Endothelial cell of umbilical vein (primary cell): Measurements from ENCODE around the gene MKKS. TPM values are rescaled to one million over a fixed set of nuclear protein-coding genes. Genes with fewer than 3 reads are reported as not detected.

Experiments
- BruUV-seq: library from RNA; stranded (reverse); fragments of 400-500 nt; replicated peaks from 2 replicates; lab custom pipeline; 2021; lab: Mats Ljungman, UMichigan
- CTCF ChIA-PET: fragments of 300-600, 350-600 bp; sonication (Branson Sonifier 250); formaldehyde crosslinking; loops from one replicate; lab custom pipeline; 2021; ENCODE audit warnings: antibody characterized with exemption, inconsistent platforms; lab: Charles Lee
- POLR2A ChIA-PET: fragments of 300-600, 350-600 bp; sonication (Branson Sonifier 250); formaldehyde crosslinking; loops from one replicate; lab custom pipeline; 2021; ENCODE audit warnings: antibody characterized with exemption, inconsistent platforms; lab: Charles Lee
- DNase-seq: peaks from one replicate; pipeline ENCODE4 v3.0.0-alpha.2; 2011; ENCODE audit warnings: low read depth, low spot score
- FAIRE-seq: peaks from 2 replicates; lab custom pipeline; 2011; peaks lifted over from hg19 to GRCh38; lab: Jason Lieb, UNC
- H2AFZ ChIP-seq: 2 replicates; pipeline ENCODE4 v1.6.0; 2012; ENCODE audit warnings: low read depth, low read length, control low read depth, inconsistent platforms
- H3K27ac ChIP-seq: 2 replicates; pipeline ENCODE4 v1.5.1; 2011; ENCODE audit warnings: low read depth, mild to moderate bottlenecking, control low read depth, low read length, moderate library complexity; ENCODE audit not compliant: insufficient read depth
- H3K27me3 ChIP-seq, 2 experiments: 2 replicates each; pipeline versions ENCODE4 v1.6.0 to v1.6.1; 2011; ENCODE audit warnings: low read length in 2 of 2, mixed read lengths in 1 of 2; ENCODE audit not compliant: control insufficient read depth in 2 of 2, insufficient read depth in 2 of 2
- H3K36me3 ChIP-seq, 2 experiments: 2 replicates in 1 of 2; 3 replicates in 1 of 2; pipeline ENCODE4 v1.5.1; 2011; ENCODE audit warnings: low read length in 2 of 2, mild to moderate bottlenecking in 1 of 2, moderate library complexity in 1 of 2; ENCODE audit not compliant: control insufficient read depth in 2 of 2, insufficient read depth in 2 of 2; ENCODE audit errors: extremely low read depth in 1 of 2
- H3K4me1 ChIP-seq: 3 replicates; pipeline ENCODE4 v1.5.1; 2011; ENCODE audit warnings: mild to moderate bottlenecking, low read length; ENCODE audit not compliant: control insufficient read depth, insufficient read depth; ENCODE audit errors: extremely low read depth
- H3K4me2 ChIP-seq: 2 replicates; pipeline ENCODE4 v1.6.1; 2011; ENCODE audit warnings: low read length, control low read depth, mixed read lengths; ENCODE audit not compliant: insufficient read depth
- H3K4me3 ChIP-seq, 3 experiments: fragments of 200-600 bp in 1 of 3; sonication (generic), shearing (Covaris generic) in 1 of 3; replicated peaks in 1 of 3; 2 replicates each; pipeline ENCODE4 v1.5.1; 2011 to 2016; ENCODE audit warnings: control low read depth in 3 of 3, low read length in 3 of 3, mild to moderate bottlenecking in 2 of 3, inconsistent platforms in 1 of 3, low read depth in 1 of 3, moderate library complexity in 1 of 3; ENCODE audit not compliant: insufficient read depth in 1 of 3
- H3K79me2 ChIP-seq: 2 replicates; pipeline ENCODE4 v1.6.0; 2012; ENCODE audit warnings: low read length, inconsistent platforms; ENCODE audit not compliant: control insufficient read depth, insufficient read depth
- H3K9ac ChIP-seq: replicated peaks from 2 replicates; pipeline ENCODE3; 2011; ENCODE audit warnings: low read length, control low read depth; ENCODE audit not compliant: insufficient read depth; ENCODE audit errors: extremely low read depth
- H3K9me1 ChIP-seq: replicated peaks from 3 replicates; pipeline ENCODE4 v1.6.0; 2011; ENCODE audit warnings: mild to moderate bottlenecking, low read length; ENCODE audit not compliant: control insufficient read depth, insufficient read depth; ENCODE audit errors: extremely low read depth
- H3K9me3 ChIP-seq: replicated peaks from 2 replicates; pipeline ENCODE4 v1.5.1; 2012; ENCODE audit warnings: low read length, inconsistent platforms; ENCODE audit not compliant: control insufficient read depth, insufficient read depth
- H4K20me1 ChIP-seq: replicated peaks from 2 replicates; pipeline ENCODE3; 2011; ENCODE audit warnings: mild to moderate bottlenecking, low read length; ENCODE audit not compliant: control insufficient read depth, insufficient read depth; ENCODE audit errors: extremely low read depth
- EZH2 ChIP-seq: IDR thresholded peaks from 2 replicates; pipeline ENCODE4 v1.6.1; 2012; ENCODE audit warnings: borderline replicate concordance, low read depth, mild to moderate bottlenecking, moderate library complexity, low read length, inconsistent platforms; ENCODE audit not compliant: severe bottlenecking
- FOS ChIP-seq: IDR thresholded peaks from 2 replicates; pipeline ENCODE4 v1.6.1; 2011; ENCODE audit warnings: mild to moderate bottlenecking, low read length, moderate library complexity, borderline replicate concordance; ENCODE audit not compliant: insufficient read depth
- GATA2 ChIP-seq: IDR thresholded peaks from 2 replicates; pipeline ENCODE4 v1.7.0; 2011; ENCODE audit warnings: low read depth, mild to moderate bottlenecking, moderate library complexity, mixed read lengths, low read length; ENCODE audit not compliant: insufficient read length, insufficient read depth
- JUN ChIP-seq: IDR thresholded peaks from 2 replicates; pipeline ENCODE4 v1.6.1; 2011; ENCODE audit warnings: borderline replicate concordance, low read depth; ENCODE audit not compliant: insufficient read length, insufficient read depth
- MYC ChIP-seq: IDR thresholded peaks from one replicate; pipeline ENCODE4 v1.6.1; 2011; ENCODE audit warnings: mild to moderate bottlenecking, low read depth, low read length
- POLR2A ChIP-seq: IDR thresholded peaks from 2 replicates; pipeline ENCODE4 v1.6.1; 2012; ENCODE audit warnings: low read depth, mild to moderate bottlenecking, control low read depth, low read length
- POLR2AphosphoS5 ChIP-seq: IDR thresholded peaks from 2 replicates; pipeline ENCODE4 v1.6.1; 2012; ENCODE audit warnings: low read depth, mild to moderate bottlenecking, control low read depth, low read length, moderate library complexity; ENCODE audit not compliant: insufficient read depth
- dilution Hi-C: fragments of 300-500 bp; cut with MboI; formaldehyde crosslinking; loops from one replicate; pipeline ENCODE4 v1.15.0; 2019; ENCODE audit warnings: low sequenced_read_pairs; ENCODE audit not compliant: extremely low pct_ligation_motif_present
- intact Hi-C: fragments of 100-400 bp; cut with micrococcal nuclease; formaldehyde crosslinking; loops from one replicate; pipeline ENCODE4 v1.10.0; 2022
- polyA plus RNA-seq, 4 experiments: library from polyadenylated mRNA; depleted of rRNA in 3 of 4; stranded (reverse) in 3 of 4; unstranded in 1 of 4; fragments of >200 nt; gene quantifications; 2 replicates each; pipeline versions ENCODE4 v1.2.1 to v1.2.3, GENCODE V29; 2011 to 2012; ENCODE audit warnings: missing spikeins in 1 of 4
- total RNA-seq: library from RNA; stranded (reverse); gene quantifications from 2 replicates; pipeline ENCODE4 v1.2.3, GENCODE V29; 2021
- TF ChIP-seq, protein P1 (sequence below), 2 donors: IDR thresholded peaks; 1 replicate in 1 of 2; 2 replicates in 1 of 2; pipeline ENCODE4 v1.5.1; 2011; ENCODE audit warnings: low read length in 2 of 2, mild to moderate bottlenecking in 2 of 2, moderate library complexity in 2 of 2, control low read depth in 1 of 2, inconsistent platforms in 1 of 2, low read depth in 1 of 2; ENCODE audit not compliant: insufficient read depth in 1 of 2; ENCODE audit errors: extremely low read depth in 1 of 2
- TF ChIP-seq, protein P2 (sequence below): IDR thresholded peaks from 2 replicates; pipeline ENCODE4 v1.6.1; 2011; ENCODE audit not compliant: insufficient read depth, insufficient read length

Gene MKKS
- total and polyA plus RNA-seq, 2 donors (not counting 3 experiments of a cell fraction or from before 2014, with no cell fraction given), result 7.9 to 10.5 TPM

DNA sequence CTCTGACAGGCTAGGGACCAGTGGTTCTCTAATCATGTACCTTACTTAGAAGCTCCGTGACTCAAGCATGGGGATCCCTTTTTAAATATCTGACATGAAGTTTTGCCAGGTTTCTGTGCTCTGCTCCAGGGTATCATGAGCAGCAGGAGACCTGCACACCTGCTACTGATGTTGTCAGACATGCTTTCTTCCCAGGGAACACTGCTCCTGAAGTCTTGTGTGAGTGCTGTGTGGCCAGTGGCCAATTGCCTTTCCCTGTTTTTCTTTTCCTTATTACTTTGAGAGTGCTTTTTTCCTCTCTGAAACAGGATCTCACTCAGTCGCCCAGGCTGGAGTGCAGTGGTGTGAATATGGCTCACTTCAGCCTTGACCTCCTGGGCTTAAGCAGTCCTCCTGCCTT lies 27.5 kb upstream of the MKKS start:
- H3K4me2 ChIP-seq, result no peak overlapping the region
- no peaks in the 10 kb centered on the region for H3K36me3 ChIP-seq
- no peaks in the 10 kb centered on the region for H4K20me1 ChIP-seq
- no peak overlapping the region for H3K9ac ChIP-seq
- no peak for DNase-seq
- no peaks in the 10 kb centered on the region for H3K79me2 ChIP-seq
- ChIA-PET POLR2A (no interaction called here), CTCF (no interaction called here)
- BruUV-seq, result no TSS peak
- H3K4me3 ChIP-seq, result no peak overlapping the region
- intact Hi-C loops (loop anchor here (10.0 kb wide), 1 partner anchor 993 kb away; no protein-coding TSS in a partner anchor), dilution Hi-C loops (no loop called here)
- no peaks in the 10 kb centered on the region for H3K9me3 ChIP-seq
- no peak overlapping the region for H3K27ac ChIP-seq
- FAIRE-seq, result no peak
- TF ChIP-seq POLR2A (no peak), POLR2AphosphoS5 (no peak), JUN (no peak), FOS (no peak), GATA2 (no peak)
- no peaks in the 10 kb centered on the region for H3K27me3 ChIP-seq
- peaks cover 19% of the 10 kb centered on the region for H3K4me1 ChIP-seq
- no peaks in the 10 kb centered on the region for H3K9me1 ChIP-seq
- H2AFZ ChIP-seq, result no peak overlapping the region

DNA sequence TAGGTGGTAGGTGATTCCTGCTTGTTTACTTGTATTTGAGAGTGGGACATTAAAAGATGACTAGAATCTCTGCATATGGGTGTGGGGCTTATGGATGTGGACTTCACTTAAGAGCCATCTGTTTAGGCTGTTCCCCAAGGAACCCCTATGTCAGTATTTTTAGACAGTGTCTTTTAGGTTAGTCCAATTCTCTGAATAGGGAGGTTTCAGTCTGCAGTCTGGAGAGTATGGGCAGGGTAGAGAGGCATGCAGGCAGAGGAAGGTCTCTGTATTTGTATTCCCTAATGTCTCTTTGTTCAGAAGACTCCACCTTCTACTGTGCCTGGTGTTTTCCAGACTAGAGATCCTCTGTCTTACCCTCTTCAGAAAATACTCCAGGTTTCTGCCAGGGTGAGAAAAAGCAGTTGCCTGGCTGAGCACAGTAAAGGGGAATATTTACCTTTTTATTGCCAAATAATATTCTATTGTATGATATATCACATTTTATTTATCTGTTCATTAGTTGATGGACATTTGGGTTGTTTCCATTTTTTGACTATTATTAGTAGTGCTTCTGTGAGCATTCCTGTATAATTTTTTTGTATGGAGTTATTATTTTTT lies 20.2 kb upstream of the MKKS start:
- no peaks in the 10 kb centered on the region for H3K79me2 ChIP-seq
- dilution Hi-C loops, result no loop called here
- no peaks in the 10 kb centered on the region for H3K27me3 ChIP-seq
- no peaks in the 10 kb centered on the region for H3K9me1 ChIP-seq
- no peak overlapping the region for H3K27ac ChIP-seq
- no peaks in the 10 kb centered on the region for H3K9me3 ChIP-seq
- no peak overlapping the region for H3K9ac ChIP-seq
- TF ChIP-seq POLR2AphosphoS5 (no peak), JUN (no peak), POLR2A (no peak), MYC (no peak), EZH2 (no peak), FOS (no peak), GATA2 (no peak)
- TF ChIP-seq, protein P1, sequence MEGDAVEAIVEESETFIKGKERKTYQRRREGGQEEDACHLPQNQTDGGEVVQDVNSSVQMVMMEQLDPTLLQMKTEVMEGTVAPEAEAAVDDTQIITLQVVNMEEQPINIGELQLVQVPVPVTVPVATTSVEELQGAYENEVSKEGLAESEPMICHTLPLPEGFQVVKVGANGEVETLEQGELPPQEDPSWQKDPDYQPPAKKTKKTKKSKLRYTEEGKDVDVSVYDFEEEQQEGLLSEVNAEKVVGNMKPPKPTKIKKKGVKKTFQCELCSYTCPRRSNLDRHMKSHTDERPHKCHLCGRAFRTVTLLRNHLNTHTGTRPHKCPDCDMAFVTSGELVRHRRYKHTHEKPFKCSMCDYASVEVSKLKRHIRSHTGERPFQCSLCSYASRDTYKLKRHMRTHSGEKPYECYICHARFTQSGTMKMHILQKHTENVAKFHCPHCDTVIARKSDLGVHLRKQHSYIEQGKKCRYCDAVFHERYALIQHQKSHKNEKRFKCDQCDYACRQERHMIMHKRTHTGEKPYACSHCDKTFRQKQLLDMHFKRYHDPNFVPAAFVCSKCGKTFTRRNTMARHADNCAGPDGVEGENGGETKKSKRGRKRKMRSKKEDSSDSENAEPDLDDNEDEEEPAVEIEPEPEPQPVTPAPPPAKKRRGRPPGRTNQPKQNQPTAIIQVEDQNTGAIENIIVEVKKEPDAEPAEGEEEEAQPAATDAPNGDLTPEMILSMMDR (IDR thresholded peaks at IDR 0.05; ENCODE audit: extremely low read depth in 1 of 2, insufficient read depth in 1 of 2, low read depth in 1 of 2, low read length in 2 of 2), result no peak
- TF ChIP-seq, protein P2, sequence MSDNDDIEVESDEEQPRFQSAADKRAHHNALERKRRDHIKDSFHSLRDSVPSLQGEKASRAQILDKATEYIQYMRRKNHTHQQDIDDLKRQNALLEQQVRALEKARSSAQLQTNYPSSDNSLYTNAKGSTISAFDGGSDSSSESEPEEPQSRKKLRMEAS, result no peak
- no peak overlapping the region for H3K4me3 ChIP-seq
- no peak overlapping the region for H2AFZ ChIP-seq
- intact Hi-C loops, result no loop called here
- no peak for FAIRE-seq
- no peaks in the 10 kb centered on the region for H3K36me3 ChIP-seq
- ChIA-PET POLR2A (no interaction called here), CTCF (no interaction called here)
- H3K4me1 ChIP-seq, result peaks cover 3% of the 10 kb centered on the region
- BruUV-seq, result no TSS peak
- H4K20me1 ChIP-seq, result no peaks in the 10 kb centered on the region
- no peak overlapping the region for H3K4me2 ChIP-seq
- no peak for DNase-seq
